HEK293T (cell line): ENCODE results near the gene PLP1.

Experiments used
- CTCF ChIA-PET: fragments of 350-600 bp; formaldehyde crosslinking; extraction: SDS; loops from one replicate; lab custom pipeline; 2021; ENCODE audit warnings: antibody characterized with exemption, inconsistent platforms; lab: Yijun Ruan, JAX
- POLR2A ChIA-PET: fragments of 350-600 bp; formaldehyde crosslinking; extraction: SDS; loops from one replicate; lab custom pipeline; 2020; ENCODE audit warnings: antibody characterized with exemption, inconsistent platforms; lab: Yijun Ruan, JAX
- DNase-seq: peaks from one replicate; pipeline ENCODE4 v3.0.0; 2012; ENCODE audit warnings: mixed read lengths; ENCODE audit errors: extremely low spot score
- ARNT ChIP-seq: fragments of 450-650 bp; IDR thresholded peaks from 2 replicates; pipeline ENCODE4 v1.6.1; 2017; ENCODE audit warnings: mild to moderate bottlenecking
- BHLHE40 ChIP-seq: fragments of 450-650 bp; IDR thresholded peaks from 2 replicates; pipeline ENCODE4 v1.6.1; 2016; ENCODE audit warnings: mild to moderate bottlenecking, moderate library complexity, borderline replicate concordance
- CTBP1 ChIP-seq: fragments of 450-650 bp; IDR thresholded peaks from 2 replicates; pipeline ENCODE4 v1.6.1; 2016; ENCODE audit warnings: borderline replicate concordance
- ELF4 ChIP-seq: fragments of 450-650 bp; IDR thresholded peaks from 2 replicates; pipeline ENCODE4 v1.6.1; 2017; ENCODE audit warnings: antibody characterized with exemption
- FOXA1 ChIP-seq: fragments of 450-650 bp; IDR thresholded peaks from 2 replicates; pipeline ENCODE4 v1.6.1; 2016; ENCODE audit warnings: mild to moderate bottlenecking
- FOXK2 ChIP-seq: fragments of 450-650 bp; IDR thresholded peaks from 2 replicates; pipeline ENCODE4 v1.6.1; 2016; ENCODE audit warnings: mild to moderate bottlenecking
- FOXM1 ChIP-seq: fragments of 450-650 bp; IDR thresholded peaks from 2 replicates; pipeline ENCODE4 v1.6.1; 2017; ENCODE audit warnings: mild to moderate bottlenecking, borderline replicate concordance
- HDGF ChIP-seq: fragments of 450-650 bp; IDR thresholded peaks from 2 replicates; pipeline ENCODE4 v1.6.1; 2017; ENCODE audit warnings: antibody characterized with exemption, borderline replicate concordance
- L3MBTL2 ChIP-seq: fragments of 450-650 bp; conservative IDR thresholded peaks from 2 replicates; pipeline ENCODE4 v1.6.1; 2016; ENCODE audit warnings: mild to moderate bottlenecking
- LEF1 ChIP-seq: fragments of 450-650 bp; IDR thresholded peaks from 2 replicates; pipeline ENCODE4 v1.6.1; 2017; ENCODE audit warnings: mild to moderate bottlenecking, borderline replicate concordance
- NFRKB ChIP-seq: fragments of 450-650 bp; IDR thresholded peaks from 2 replicates; pipeline ENCODE4 v1.6.1; 2016; ENCODE audit warnings: mild to moderate bottlenecking, moderate library complexity
- PKNOX1 ChIP-seq: fragments of 450-650 bp; IDR thresholded peaks from 2 replicates; pipeline ENCODE4 v1.6.1; 2016
- SP1 ChIP-seq: fragments of 450-650 bp; IDR thresholded peaks from 2 replicates; pipeline ENCODE4 v1.6.1; 2017
- SUZ12 ChIP-seq: fragments of 450-650 bp; IDR thresholded peaks from 2 replicates; pipeline ENCODE4 v1.6.1; 2016; ENCODE audit warnings: mild to moderate bottlenecking
- TARDBP ChIP-seq: fragments of 450-650 bp; IDR thresholded peaks from 2 replicates; pipeline ENCODE4 v1.6.1; 2016
- ZNF384 ChIP-seq: fragments of 450-650 bp; IDR thresholded peaks from 2 replicates; pipeline ENCODE4 v1.6.1; 2016

PLP1 gene

GRCh38 chrX:103783196-103783595 is 6.6 kb downstream of the PLP1 start:
- TF ChIP-seq HDGF (no peak), ARNT (no peak), FOXM1 (no peak), TARDBP (no peak), SUZ12 (no peak), CTBP1 (no peak), FOXA1 (no peak), NFRKB (no peak), PKNOX1 (no peak), SP1 (no peak), L3MBTL2 (no peak), FOXK2 (no peak), BHLHE40 (no peak), ELF4 (no peak), ZNF384 (no peak)
- ChIA-PET CTCF (interaction anchor here (0.5 to 1.1 kb wide), 3 partner anchors 9 to 258 kb away, joined by 3 read pairs; no protein-coding TSS in a partner anchor), POLR2A (interaction anchor here (1.0 kb wide), 1 partner anchor 52 kb away, joined by 3 read pairs; no protein-coding TSS in a partner anchor)

GRCh38 chrX:103783971-103784370 is 7.3 kb downstream of the PLP1 start:
- TF ChIP-seq FOXM1 (no peak), LEF1 (no peak), TARDBP (no peak), SP1 (no peak), BHLHE40 (no peak), FOXK2 (no peak), ARNT (no peak), PKNOX1 (no peak), L3MBTL2 (no peak), FOXA1 (no peak), NFRKB (no peak), CTBP1 (no peak), ELF4 (no peak), ZNF384 (no peak), SUZ12 (no peak)
- DNase-seq, result no peak
- ChIA-PET POLR2A (interaction anchor here (1.0 kb wide), 1 partner anchor 53 kb away, joined by 3 read pairs; no protein-coding TSS in a partner anchor), CTCF (interaction anchor here (1.0 to 1.1 kb wide), 2 partner anchors 9 to 294 kb away, joined by 3 read pairs; no protein-coding TSS in a partner anchor)

More at GRCh38 chrX:103783196-103783595, 6.6 kb downstream of the PLP1 start:
- no peak for DNase-seq

GRCh38 chrX:103789004-103789403 is 12.4 kb downstream of the PLP1 start:
- CTCF ChIA-PET, result interaction anchor here (1.4 kb wide), 1 partner anchor 15 kb away, joined by 3 read pairs; no protein-coding TSS in a partner anchor
- POLR2A ChIA-PET, result no interaction called here
- no peak for DNase-seq
- TF ChIP-seq ARNT (no peak), LEF1 (no peak), ELF4 (no peak), CTBP1 (no peak), BHLHE40 (no peak), TARDBP (no peak), FOXK2 (no peak), HDGF (no peak), FOXA1 (no peak), NFRKB (no peak), L3MBTL2 (no peak), SUZ12 (no peak), PKNOX1 (no peak), FOXM1 (no peak)

- peak; percentile 43 for DNase-seq
- POLR2A ChIA-PET, result interaction anchor here (0.8 kb wide), 1 partner anchor 22 kb away, joined by 3 read pairs; no protein-coding TSS in a partner anchor
- CTCF ChIA-PET, result interaction anchor here (0.7 to 1.3 kb wide), 2 partner anchors 10 to 83 kb away, joined by 3 read pairs; no protein-coding TSS in a partner anchor
Measured at GRCh38 chrX:103791228-103791627, 14.6 kb downstream of the PLP1 start.

GRCh38 chrX:103791826-103792485 is 15.3 kb downstream of the PLP1 start:
- ChIA-PET POLR2A (interaction anchor here (0.8 kb wide), 1 partner anchor 23 kb away, joined by 3 read pairs; no protein-coding TSS in a partner anchor), CTCF (interaction anchor here (0.7 to 1.3 kb wide), 2 partner anchors 11 to 84 kb away, joined by 3 read pairs; no protein-coding TSS in a partner anchor)
- no peak for TF ChIP-seq FOXA1
- no peak for TF ChIP-seq ZNF384
- no peak for TF ChIP-seq FOXK2
- no peak for TF ChIP-seq LEF1
- TF ChIP-seq CTBP1, result no peak
- TF ChIP-seq FOXM1, result no peak
- TF ChIP-seq SP1, result no peak
- no peak for TF ChIP-seq ELF4
- no peak for TF ChIP-seq SUZ12
- TF ChIP-seq NFRKB, result no peak
- TF ChIP-seq TARDBP, result no peak
- TF ChIP-seq HDGF, result no peak
- no peak for TF ChIP-seq PKNOX1
- no peak for TF ChIP-seq L3MBTL2
- no peak for TF ChIP-seq ARNT
- TF ChIP-seq BHLHE40, result no peak
- DNase-seq, result no peak

More at GRCh38 chrX:103791228-103791627, 14.6 kb downstream of the PLP1 start:
- no peak for TF ChIP-seq SUZ12
